OCI-LY7 (cell line): ENCODE results near the gene ZNF775.

Experiments used
- CTCF ChIP-seq: fragments of 200-600 bp; sonication (generic); conservative IDR thresholded peaks from 2 replicates; pipeline ENCODE4 v1.5.1; 2014; ENCODE audit warnings: mild to moderate bottlenecking, antibody characterized with exemption, low read length, moderate library complexity, mixed read lengths
- EZH2phosphoT487 ChIP-seq: fragments of 200-600 bp; sonication (generic); IDR thresholded peaks from 2 replicates; pipeline ENCODE4 v1.6.1; 2018; ENCODE audit warnings: low read depth, borderline replicate concordance, mild to moderate bottlenecking, mixed run types, antibody characterized with exemption, low read length, moderate library complexity, mixed read lengths

- TF ChIP-seq CTCF (no peak), EZH2phosphoT487 (no peak)
Measured at GRCh38 chr7:150381785-150382122, 2.6 kb downstream of the ZNF775 start.
